ENCODE results near the gene GGA1. TPM values are rescaled to one million over a fixed set of nuclear protein-coding genes. Genes with fewer than 3 reads are reported as not detected.

Gene GGA1
- total and polyA plus RNA-seq, 9 of the 15 experiments (the other 6 are each of a cell fraction or from before 2014, with no cell fraction given): 1.5 to 69.5 (median 31.6) TPM

DNA sequence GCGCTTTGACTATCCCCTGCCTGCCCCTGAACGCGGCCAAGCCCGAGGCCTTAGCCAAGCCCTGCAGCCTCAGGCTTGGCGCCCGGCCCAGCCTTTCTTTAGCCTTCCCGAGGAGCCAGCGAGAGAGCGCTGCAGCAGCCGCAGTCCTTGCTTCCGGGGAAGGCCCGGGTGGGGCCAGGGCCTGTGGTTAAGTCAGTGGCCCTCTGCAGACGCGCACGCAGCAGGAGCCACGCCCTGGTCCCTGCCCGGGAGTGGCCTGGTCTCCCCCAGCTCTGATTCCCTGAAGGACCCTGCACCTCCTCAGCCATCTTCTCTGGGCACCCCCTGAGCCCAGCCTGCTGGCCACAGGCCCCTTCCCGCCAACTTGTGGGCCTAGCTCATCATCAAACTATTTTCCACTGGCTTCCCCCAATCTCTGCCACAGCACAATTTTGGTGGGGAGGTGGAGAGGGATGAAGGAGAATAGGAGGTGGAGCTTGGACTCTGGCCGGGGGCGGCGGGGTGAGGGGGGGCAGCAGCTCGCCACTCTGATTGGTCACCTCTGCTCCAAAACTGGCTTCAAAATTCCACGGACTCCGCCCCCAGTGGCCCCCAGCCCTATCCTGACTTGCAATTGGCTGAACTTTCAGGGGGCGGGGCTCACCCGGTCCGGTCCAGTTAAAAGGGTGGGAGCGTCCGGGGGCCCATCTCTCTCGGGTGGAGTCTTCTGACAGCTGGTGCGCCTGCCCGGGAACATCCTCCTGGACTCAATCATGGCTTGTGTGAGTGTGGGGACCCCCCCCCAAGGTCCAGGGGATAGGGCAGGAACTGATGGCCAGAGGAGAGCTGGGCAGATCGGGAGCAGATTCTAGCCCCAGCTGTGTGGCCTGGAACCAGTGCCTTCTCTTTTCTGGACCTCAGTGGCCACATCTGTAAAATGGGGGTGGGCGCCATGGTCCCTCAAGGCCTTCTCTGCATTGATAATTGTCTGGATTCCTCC, 66.6 kb downstream of the GGA1 start, which contains the start of gene LGALS1 (continued):
- TF ChIP-seq, protein P1, sequence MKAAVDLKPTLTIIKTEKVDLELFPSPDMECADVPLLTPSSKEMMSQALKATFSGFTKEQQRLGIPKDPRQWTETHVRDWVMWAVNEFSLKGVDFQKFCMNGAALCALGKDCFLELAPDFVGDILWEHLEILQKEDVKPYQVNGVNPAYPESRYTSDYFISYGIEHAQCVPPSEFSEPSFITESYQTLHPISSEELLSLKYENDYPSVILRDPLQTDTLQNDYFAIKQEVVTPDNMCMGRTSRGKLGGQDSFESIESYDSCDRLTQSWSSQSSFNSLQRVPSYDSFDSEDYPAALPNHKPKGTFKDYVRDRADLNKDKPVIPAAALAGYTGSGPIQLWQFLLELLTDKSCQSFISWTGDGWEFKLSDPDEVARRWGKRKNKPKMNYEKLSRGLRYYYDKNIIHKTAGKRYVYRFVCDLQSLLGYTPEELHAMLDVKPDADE (conservative IDR thresholded peaks at IDR 0.05; ENCODE audit: control insufficient read depth, low read depth, low read length): peak; percentile 63; the same call in 1 of the 2 replicates
- TF ChIP-seq HSF4 (CRISPR knock-in tag; IDR thresholded peaks at IDR 0.05; ENCODE audit: borderline replicate concordance) (no peak), KDM5B (IDR thresholded peaks at IDR 0.05; ENCODE audit: insufficient replicate concordance, low read depth, low read length) (peak; percentile 83), SMAD4 (CRISPR knock-in tag; conservative IDR thresholded peaks at IDR 0.05) (peak; percentile 17), RNF2 (IDR thresholded peaks at IDR 0.05) (peak; percentile 66; the same call in 1 of the 2 replicates), PHF8 (IDR thresholded peaks at IDR 0.05; ENCODE audit: borderline replicate concordance, low read length) (peak; percentile 37; the same call in 1 of the 2 replicates), NFYB (IDR thresholded peaks at IDR 0.05; ENCODE audit: extremely low read depth, insufficient read length) (peak; percentile 88), ATF7 (IDR thresholded peaks at IDR 0.05) (peak; percentile 61), MYC (IDR thresholded peaks at IDR 0.05; ENCODE audit: low read depth, low read length) (peak; percentile 49; the same call in 1 of the 2 replicates), MYC (CRISPR knock-in tag; IDR thresholded peaks at IDR 0.05; ENCODE audit: borderline replicate concordance, low read depth) (peak; percentile 45; the same call in 1 of the 2 replicates), ZBTB1 (CRISPR knock-in tag; IDR thresholded peaks at IDR 0.05; ENCODE audit: borderline replicate concordance, low read depth) (peak; percentile 36; the same call in 1 of the 2 replicates)
- TF ChIP-seq, protein P2, sequence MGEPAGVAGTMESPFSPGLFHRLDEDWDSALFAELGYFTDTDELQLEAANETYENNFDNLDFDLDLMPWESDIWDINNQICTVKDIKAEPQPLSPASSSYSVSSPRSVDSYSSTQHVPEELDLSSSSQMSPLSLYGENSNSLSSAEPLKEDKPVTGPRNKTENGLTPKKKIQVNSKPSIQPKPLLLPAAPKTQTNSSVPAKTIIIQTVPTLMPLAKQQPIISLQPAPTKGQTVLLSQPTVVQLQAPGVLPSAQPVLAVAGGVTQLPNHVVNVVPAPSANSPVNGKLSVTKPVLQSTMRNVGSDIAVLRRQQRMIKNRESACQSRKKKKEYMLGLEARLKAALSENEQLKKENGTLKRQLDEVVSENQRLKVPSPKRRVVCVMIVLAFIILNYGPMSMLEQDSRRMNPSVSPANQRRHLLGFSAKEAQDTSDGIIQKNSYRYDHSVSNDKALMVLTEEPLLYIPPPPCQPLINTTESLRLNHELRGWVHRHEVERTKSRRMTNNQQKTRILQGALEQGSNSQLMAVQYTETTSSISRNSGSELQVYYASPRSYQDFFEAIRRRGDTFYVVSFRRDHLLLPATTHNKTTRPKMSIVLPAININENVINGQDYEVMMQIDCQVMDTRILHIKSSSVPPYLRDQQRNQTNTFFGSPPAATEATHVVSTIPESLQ (CRISPR knock-in tag; IDR thresholded peaks at IDR 0.05): no peak
- TF ChIP-seq, protein P3, sequence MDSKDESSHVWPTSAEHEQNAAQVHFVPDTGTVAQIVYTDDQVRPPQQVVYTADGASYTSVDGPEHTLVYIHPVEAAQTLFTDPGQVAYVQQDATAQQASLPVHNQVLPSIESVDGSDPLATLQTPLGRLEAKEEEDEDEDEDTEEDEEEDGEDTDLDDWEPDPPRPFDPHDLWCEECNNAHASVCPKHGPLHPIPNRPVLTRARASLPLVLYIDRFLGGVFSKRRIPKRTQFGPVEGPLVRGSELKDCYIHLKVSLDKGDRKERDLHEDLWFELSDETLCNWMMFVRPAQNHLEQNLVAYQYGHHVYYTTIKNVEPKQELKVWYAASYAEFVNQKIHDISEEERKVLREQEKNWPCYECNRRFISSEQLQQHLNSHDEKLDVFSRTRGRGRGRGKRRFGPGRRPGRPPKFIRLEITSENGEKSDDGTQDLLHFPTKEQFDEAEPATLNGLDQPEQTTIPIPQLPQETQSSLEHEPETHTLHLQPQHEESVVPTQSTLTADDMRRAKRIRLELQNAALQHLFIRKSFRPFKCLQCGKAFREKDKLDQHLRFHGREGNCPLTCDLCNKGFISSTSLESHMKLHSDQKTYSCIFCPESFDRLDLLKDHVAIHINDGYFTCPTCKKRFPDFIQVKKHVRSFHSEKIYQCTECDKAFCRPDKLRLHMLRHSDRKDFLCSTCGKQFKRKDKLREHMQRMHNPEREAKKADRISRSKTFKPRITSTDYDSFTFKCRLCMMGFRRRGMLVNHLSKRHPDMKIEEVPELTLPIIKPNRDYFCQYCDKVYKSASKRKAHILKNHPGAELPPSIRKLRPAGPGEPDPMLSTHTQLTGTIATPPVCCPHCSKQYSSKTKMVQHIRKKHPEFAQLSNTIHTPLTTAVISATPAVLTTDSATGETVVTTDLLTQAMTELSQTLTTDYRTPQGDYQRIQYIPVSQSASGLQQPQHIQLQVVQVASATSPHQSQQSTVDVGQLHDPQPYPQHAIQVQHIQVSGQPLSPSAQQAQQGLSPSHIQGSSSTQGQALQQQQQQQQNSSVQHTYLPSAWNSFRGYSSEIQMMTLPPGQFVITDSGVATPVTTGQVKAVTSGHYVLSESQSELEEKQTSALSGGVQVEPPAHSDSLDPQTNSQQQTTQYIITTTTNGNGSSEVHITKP (IDR thresholded peaks at IDR 0.05; ENCODE audit: partially characterized antibody): peak; percentile 41
- TF ChIP-seq, protein P4, sequence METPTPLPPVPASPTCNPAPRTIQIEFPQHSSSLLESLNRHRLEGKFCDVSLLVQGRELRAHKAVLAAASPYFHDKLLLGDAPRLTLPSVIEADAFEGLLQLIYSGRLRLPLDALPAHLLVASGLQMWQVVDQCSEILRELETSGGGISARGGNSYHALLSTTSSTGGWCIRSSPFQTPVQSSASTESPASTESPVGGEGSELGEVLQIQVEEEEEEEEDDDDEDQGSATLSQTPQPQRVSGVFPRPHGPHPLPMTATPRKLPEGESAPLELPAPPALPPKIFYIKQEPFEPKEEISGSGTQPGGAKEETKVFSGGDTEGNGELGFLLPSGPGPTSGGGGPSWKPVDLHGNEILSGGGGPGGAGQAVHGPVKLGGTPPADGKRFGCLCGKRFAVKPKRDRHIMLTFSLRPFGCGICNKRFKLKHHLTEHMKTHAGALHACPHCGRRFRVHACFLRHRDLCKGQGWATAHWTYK (CRISPR knock-in tag; IDR thresholded peaks at IDR 0.05): peak; percentile 49; the same call in 1 of the 2 replicates
- TF ChIP-seq, protein P5, sequence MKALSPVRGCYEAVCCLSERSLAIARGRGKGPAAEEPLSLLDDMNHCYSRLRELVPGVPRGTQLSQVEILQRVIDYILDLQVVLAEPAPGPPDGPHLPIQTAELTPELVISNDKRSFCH (CRISPR knock-in tag; IDR thresholded peaks at IDR 0.05): no peak
- TF ChIP-seq, protein P5 (tag; IDR thresholded peaks at IDR 0.05): 0 out of 2 replicates have a peak, but pooled peaks have one; percentile 31

All from K562 (cell line).